Mononuclear cell (primary cell): ENCODE measurements around the gene TTC28. TPM values are rescaled to one million over a fixed set of nuclear protein-coding genes. Genes with fewer than 3 reads are reported as not detected.
"Not testable (repeated sequence)": the region's sequence is repeated elsewhere in the genome, so short reads cannot be mapped to it uniquely, and the experiment has no call there.

ENCODE experiments used
- H3K27me3 ChIP-seq: 2 replicates; pipeline ENCODE4 v1.6.0; 2011; ENCODE audit warnings: low read length, control low read depth; ENCODE audit not compliant: insufficient read depth
- H3K4me1 ChIP-seq: 2 replicates; pipeline ENCODE4 v1.5.1; 2011; ENCODE audit warnings: mild to moderate bottlenecking, low read length, control low read depth; ENCODE audit not compliant: insufficient read depth
- H3K4me3 ChIP-seq: 2 replicates; pipeline ENCODE4 v1.5.1; 2011; ENCODE audit warnings: mild to moderate bottlenecking, low read length, moderate library complexity
- H3K9me3 ChIP-seq: 2 replicates; pipeline ENCODE4 v1.5.1; 2011; ENCODE audit warnings: low read depth, mild to moderate bottlenecking, control low read depth, low read length
- total RNA-seq: library from RNA; depleted of rRNA; stranded (reverse); fragments of >200 nt; gene quantifications from one replicate; pipeline ENCODE4 v1.2.3, GENCODE V29; 2012

Gene TTC28
- total RNA-seq, 1 donor, result 1.5 TPM

- Histone ChIP-seq H3K4me1 (no peaks in the 10 kb centered on the region), H3K27me3 (no peaks in the 10 kb centered on the region), H3K4me3 (no peak overlapping the region), H3K9me3 (no peaks in the 10 kb centered on the region)
Observed at GRCh38 chr22:28568099-28568498, 111.5 kb downstream of the TTC28 start.

- H3K4me3 ChIP-seq, H3K4me1 ChIP-seq, H3K27me3 ChIP-seq, H3K9me3 ChIP-seq: not testable (repeated sequence)
Observed at GRCh38 chr22:28566920-28567499, 112.6 kb downstream of the TTC28 start.

DNA sequence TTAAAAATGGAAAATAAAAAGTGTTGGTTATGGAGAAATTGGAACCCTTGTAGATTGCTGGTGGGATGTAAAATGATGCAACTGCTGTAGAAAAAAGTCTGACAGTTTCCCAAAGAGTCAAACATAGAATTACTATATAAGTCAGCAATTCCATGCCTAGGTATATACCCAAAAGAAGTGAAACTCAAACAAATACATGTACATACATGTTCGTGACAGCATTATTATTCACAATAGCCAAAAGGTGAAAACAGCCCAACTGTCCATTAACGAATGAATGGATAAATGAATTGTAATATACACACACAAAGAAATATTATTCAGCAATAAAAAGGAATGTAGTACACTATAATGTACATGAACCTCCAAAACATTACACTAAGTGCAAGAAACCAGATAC is 116.0 kb downstream of the TTC28 start:
- no peaks in the 10 kb centered on the region for H3K27me3 ChIP-seq
- H3K9me3 ChIP-seq, result no peaks in the 10 kb centered on the region
- H3K4me3 ChIP-seq, result no peak overlapping the region
- no peaks in the 10 kb centered on the region for H3K4me1 ChIP-seq

DNA sequence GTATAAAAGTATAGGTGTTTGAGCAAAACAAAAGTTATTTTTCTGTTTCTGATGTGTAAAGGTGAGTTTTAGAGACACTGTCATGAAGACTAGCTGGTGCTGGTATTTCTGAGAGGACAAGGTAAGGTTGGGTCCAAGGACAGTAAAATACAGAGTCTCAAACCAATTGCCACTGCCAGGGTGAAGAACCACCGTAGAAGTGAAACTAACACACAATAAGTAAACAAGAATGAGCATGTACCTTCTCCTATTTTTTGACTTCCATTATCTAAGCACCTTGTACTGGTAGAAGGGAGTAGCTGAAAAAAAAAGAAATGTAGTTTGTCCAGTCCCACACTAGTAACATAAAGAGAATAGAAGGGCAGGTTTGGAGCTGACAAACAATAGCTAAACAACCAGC is 117.3 kb downstream of the TTC28 start:
- H3K9me3 ChIP-seq, result no peaks in the 10 kb centered on the region
- H3K4me1 ChIP-seq, result no peaks in the 10 kb centered on the region
- H3K4me3 ChIP-seq, result no peak overlapping the region
- no peaks in the 10 kb centered on the region for H3K27me3 ChIP-seq

DNA sequence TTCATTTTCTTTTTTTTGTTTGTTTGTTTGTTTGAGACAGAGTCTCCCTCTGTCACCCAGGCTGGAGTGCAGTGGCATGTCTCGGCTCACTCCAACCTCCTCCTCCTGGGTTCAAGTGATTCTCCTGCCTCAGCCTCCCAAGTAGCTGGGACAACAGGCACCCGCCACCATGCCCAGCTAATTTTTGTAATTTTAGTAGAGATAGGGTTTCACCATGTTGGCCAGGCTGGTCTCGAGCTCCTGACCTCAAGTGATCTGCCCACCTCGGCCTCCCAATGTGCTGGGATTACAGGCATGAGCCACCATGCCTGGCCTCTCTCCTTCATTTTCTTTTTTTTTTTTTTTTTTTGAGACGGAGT is 118.9 kb downstream of the TTC28 start:
- not testable (repeated sequence) for H3K9me3 ChIP-seq, H3K27me3 ChIP-seq, H3K4me3 ChIP-seq, H3K4me1 ChIP-seq

DNA sequence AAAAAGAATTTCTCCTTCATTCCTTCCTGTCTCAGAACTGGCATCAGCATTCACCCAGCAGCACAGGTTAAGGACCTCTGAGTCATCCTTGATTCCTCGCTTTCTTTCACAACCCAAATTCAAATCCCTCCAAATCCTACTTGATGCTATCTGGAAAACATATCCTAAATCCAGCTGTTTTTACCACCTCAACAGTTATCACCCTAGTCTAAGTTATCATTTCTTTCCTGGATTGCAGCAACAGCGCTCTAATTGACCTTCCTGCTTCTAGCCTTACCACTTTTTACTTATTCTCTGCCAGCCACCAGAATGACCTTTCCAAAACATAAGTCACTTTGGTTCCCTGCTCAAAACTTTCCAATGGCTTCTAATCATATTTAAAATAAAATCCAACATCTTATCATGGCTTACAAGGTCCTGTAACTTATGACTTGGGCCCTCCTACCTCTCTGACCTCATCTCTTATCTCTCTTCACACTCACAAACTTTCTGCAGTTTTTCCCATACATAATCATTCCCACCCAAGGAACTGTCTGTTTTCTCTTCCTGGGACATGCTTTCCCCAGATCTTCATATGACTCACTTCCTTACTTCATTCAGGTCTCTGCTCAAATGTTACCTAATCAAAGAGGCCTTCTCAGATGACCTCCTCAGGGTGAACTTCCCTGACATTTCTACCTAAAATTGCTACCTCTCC is 119.4 kb downstream of the TTC28 start:
- H3K4me3 ChIP-seq, result no peak overlapping the region
- H3K9me3 ChIP-seq, result no peaks in the 10 kb centered on the region
- no peaks in the 10 kb centered on the region for H3K4me1 ChIP-seq
- no peaks in the 10 kb centered on the region for H3K27me3 ChIP-seq

DNA sequence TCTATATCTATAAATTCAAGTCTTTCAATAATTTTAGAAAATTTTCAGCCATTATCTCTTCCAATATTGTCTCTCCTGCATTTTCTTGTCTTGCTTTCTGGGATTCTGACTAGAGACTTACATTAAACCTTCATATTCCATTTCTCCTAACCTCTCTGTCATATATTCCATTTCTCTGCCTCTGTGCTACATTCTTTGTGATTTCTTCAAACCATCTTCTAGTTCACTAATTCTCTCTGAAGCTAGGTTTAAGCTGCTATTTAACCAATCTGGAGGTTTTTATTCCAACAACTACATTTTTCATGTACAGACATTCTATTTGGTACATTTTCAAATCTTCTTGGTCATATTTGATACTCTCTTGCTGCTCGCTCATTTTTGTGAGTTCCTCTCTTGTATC is 122.5 kb downstream of the TTC28 start:
- Histone ChIP-seq H3K4me3 (no peak overlapping the region), H3K4me1 (no peaks in the 10 kb centered on the region), H3K27me3 (no peaks in the 10 kb centered on the region), H3K9me3 (no peaks in the 10 kb centered on the region)

DNA sequence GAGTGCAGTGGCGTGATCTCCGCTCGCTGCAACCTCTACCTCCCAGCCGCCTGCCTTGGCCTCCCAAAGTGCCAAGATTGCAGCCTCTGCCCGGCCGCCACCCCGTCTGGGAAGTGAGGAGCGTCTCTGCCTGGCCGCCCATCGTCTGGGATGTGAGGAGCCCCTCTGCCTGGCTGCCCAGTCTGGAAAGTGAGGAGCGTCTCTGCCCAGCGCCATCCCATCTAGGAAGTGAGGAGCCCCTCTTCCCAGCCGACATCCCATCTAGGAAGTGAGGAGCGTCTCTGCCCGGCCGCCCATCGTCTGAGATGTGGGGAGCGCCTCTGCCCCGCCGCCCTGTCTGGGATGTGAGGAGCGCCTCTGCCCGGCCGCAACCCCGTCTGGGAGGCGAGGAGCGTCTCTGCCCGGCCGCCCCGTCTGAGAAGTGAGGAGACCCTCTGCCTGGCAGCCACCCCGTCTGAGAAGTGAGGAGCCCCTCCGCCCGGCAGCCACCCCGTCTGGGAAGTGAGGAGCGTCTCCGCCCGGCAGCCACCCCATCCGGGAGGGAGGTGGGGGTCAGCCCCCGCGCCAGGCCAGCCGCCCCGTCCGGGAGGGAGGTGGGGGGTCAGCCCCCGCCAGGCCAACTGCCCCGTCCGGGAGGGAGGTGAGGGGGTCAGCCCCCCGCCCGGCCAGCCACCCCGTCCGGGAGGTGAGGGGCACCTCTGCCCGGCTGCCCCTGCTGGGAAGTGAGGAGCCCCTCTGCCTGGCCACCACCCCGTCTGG is 126.4 kb downstream of the TTC28 start:
- not testable (repeated sequence) for H3K9me3 ChIP-seq, H3K4me3 ChIP-seq

DNA sequence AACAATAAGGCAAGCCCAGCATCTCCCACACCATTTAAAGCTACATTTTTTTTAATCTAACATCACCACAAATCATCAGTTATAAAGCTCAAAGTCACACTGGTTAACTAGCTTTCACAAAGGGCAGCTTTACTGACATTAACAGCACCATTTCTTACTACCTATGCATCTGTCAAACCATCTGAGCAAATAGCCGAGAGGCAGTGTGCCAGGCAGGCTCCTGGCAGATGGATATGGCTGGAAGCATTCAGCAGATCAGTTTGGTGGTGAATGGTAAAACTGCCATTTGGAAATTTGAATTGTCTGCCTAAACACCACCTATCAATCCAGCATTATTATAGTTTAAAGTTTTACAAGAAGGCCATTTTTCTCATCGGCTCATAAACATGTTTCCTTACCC is 131.2 kb downstream of the TTC28 start:
- H3K4me1 ChIP-seq, result no peaks in the 10 kb centered on the region
- no peaks in the 10 kb centered on the region for H3K27me3 ChIP-seq
- H3K9me3 ChIP-seq, result no peaks in the 10 kb centered on the region
- H3K4me3 ChIP-seq, result no peak overlapping the region

More for the DNA sequence above, 126.4 kb downstream of the TTC28 start:
- H3K27me3 ChIP-seq, H3K4me1 ChIP-seq: not testable (repeated sequence)

DNA sequence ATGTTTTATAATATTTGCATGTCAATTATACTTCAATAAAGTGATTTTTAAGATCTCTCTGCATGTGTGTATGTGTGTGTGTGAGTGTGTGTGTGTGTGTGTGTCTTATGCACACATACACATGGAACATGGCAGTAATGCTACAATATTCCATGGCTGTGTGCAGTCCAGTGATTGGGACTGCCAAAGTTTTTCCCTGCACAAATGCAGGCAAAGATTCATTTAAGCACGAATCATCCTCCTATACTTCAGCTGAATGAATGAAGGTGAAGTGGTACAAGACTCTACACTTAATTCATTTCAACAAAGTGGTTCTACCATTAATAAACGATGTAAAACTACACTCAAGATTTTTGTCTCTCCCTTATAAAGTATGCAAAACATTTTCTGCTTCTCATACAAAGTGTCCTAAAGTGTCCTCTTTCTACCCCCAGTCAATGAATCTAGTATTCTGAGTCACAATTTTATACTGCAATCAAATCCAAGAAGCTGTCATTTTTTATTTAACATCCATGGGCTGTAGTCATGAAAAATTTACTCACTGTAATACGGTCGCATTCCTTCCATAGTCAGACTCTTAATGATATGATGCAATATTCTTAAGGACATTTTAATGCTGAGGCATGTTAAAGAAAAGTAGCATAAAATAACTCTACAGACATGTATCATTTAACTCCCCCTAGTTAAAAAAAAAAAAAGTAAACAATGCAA is 132.4 kb downstream of the TTC28 start:
- H3K4me3 ChIP-seq, result no peak overlapping the region
- no peaks in the 10 kb centered on the region for H3K4me1 ChIP-seq
- H3K27me3 ChIP-seq, result no peaks in the 10 kb centered on the region
- no peaks in the 10 kb centered on the region for H3K9me3 ChIP-seq

- Histone ChIP-seq H3K4me1 (no peaks in the 10 kb centered on the region), H3K27me3 (no peaks in the 10 kb centered on the region), H3K9me3 (no peaks in the 10 kb centered on the region), H3K4me3 (no peak overlapping the region)
Observed at GRCh38 chr22:28544431-28544868, 135.2 kb downstream of the TTC28 start.

DNA sequence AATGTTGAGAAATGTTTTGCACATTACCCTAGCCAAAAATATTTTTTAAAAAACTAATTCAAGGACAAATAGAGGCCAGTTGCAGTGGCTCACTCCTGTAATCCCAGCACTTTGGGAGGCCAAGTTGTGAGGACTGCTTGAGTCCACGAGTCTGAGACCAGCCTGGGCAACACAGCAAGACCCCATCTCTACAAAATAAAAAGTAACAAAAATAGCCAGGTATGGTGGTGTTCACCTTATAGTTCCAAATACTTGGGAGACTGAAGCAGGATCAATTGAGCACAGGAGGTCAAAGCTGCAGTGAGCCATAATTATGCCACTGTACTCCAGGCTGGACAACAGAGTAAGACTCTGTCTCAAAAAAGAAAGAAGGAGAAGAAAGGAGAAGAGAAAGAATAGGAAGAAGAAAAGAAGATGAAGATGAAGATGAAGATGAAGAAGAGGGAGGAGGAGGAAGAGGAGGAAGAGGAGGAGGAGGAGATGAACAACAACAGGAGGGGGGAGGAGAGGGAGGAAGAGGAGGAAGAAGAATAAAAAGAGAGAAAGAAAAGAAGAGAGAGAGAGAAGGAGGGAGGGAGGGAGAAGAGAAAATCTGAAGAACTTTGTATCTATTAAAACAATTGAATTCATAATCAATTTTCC is 136.5 kb downstream of the TTC28 start:
- H3K9me3 ChIP-seq, result no peaks in the 10 kb centered on the region
- no peak overlapping the region for H3K4me3 ChIP-seq
- H3K4me1 ChIP-seq, result no peaks in the 10 kb centered on the region
- no peaks in the 10 kb centered on the region for H3K27me3 ChIP-seq

DNA sequence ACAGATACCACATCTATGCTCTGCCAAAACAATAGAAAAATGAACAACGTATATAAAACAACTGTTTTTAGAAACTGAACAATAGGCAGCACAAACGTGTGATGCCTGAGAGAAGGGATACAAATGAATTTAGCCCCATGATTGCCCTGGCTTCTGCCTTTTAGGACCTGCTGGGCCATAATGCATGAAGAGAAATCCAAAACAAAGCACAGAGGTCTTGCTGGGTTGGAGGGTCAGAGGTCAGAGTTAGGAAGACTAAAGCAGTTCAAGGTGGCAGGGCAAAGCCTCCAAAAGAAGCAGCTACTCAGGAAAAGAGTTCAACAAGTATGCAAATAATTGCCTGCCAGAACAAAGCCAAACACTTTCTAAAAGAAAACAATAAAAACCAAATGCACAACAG is 138.5 kb downstream of the TTC28 start:
- no peaks in the 10 kb centered on the region for H3K9me3 ChIP-seq
- no peaks in the 10 kb centered on the region for H3K4me1 ChIP-seq
- H3K27me3 ChIP-seq, result no peaks in the 10 kb centered on the region
- no peak overlapping the region for H3K4me3 ChIP-seq

DNA sequence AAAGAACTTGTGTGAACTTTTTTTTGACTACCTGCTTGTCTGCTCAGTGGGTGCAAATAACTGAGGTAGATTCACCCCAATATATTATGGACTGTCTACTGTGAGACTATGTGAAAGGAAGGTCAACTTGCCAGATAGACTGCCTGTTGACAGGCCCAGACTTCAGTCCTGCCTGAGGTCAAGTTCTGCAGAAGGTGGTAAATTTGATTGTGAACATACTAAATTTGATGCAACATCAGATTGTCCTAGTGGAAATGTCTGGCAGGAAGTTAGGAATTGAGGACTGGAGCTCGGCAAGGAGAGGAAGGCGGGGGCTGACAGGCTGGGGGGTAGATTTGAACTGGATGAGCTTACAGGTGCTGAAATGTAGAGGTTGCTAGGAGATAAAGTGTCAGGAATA is 140.7 kb downstream of the TTC28 start:
- Histone ChIP-seq H3K9me3 (no peaks in the 10 kb centered on the region), H3K4me1 (no peaks in the 10 kb centered on the region), H3K4me3 (no peak overlapping the region), H3K27me3 (no peaks in the 10 kb centered on the region)

GRCh38 chr22:28530565-28530964 is 149.1 kb downstream of the TTC28 start:
- H3K4me3 ChIP-seq, H3K4me1 ChIP-seq, H3K9me3 ChIP-seq, H3K27me3 ChIP-seq: not testable (repeated sequence)
